PFSK-1 (cell line): ENCODE data around the gene BTRC.

ENCODE experiments used
- POLR2AphosphoS5 ChIP-seq: IDR thresholded peaks from 2 replicates; pipeline ENCODE4 v1.6.1; 2012; ENCODE audit warnings: low read depth, mild to moderate bottlenecking, control low read depth, low read length, moderate library complexity
- REST ChIP-seq, 2 experiments: IDR thresholded peaks; 2 replicates each; pipeline versions ENCODE4 v1.6.1 to v1.8.0; 2011 to 2012; ENCODE audit warnings: low read depth in 2 of 2, low read length in 2 of 2, control low read depth in 1 of 2, inconsistent platforms in 1 of 2, mild to moderate bottlenecking in 1 of 2, moderate library complexity in 1 of 2; ENCODE audit not compliant: insufficient read depth in 1 of 2
- SIN3A ChIP-seq: IDR thresholded peaks from 2 replicates; pipeline ENCODE4 v1.6.1; 2012; ENCODE audit warnings: mild to moderate bottlenecking, low read length, moderate library complexity, borderline replicate concordance; ENCODE audit not compliant: insufficient read depth
- TAF1 ChIP-seq: IDR thresholded peaks from 2 replicates; pipeline ENCODE4 v1.6.1; 2012; ENCODE audit warnings: low read length, control low read depth, borderline replicate concordance; ENCODE audit not compliant: insufficient read depth

GRCh38 chr10:101436302-101436701, 82.3 kb downstream of the BTRC start:
- TF ChIP-seq REST (IDR thresholded peaks at IDR 0.05; ENCODE audit: insufficient read depth in 1 of 2, low read depth in 2 of 2, low read length in 2 of 2) (no peak), POLR2AphosphoS5 (no peak), SIN3A (no peak), TAF1 (no peak)
